Mesenteric fat pad (tissue), 1 donor: ENCODE results near the gene PNRC1. TPM values are rescaled to one million over a fixed set of nuclear protein-coding genes. Genes with fewer than 3 reads are reported as not detected.
"Not testable (repeated sequence)": the region's sequence is repeated elsewhere in the genome, so short reads cannot be mapped to it uniquely, and the experiment has no call there.

ENCODE experiments used
- DNase-seq: peaks from one replicate; pipeline ENCODE4 v3.0.0-alpha.2; 2020; ENCODE audit warnings: low spot score
- total RNA-seq: library from RNA; stranded (reverse); fragmentation: NEBNext Ultra II Directional; extraction: Animal tissue kit (Norgen Biotek cat#: 25700); gene quantifications from one replicate; pipeline ENCODE4 v1.2.1, GENCODE V29; 2021
- donor health status: DM: yes; HTN: yes; CAD: no.

The PNRC1 gene
- total RNA-seq, 1 donor from 2014 or later: 265 TPM

GRCh38 chr6:89098461-89098860 is 17.9 kb downstream of the PNRC1 start:
- no peak for DNase-seq

GRCh38 chr6:89100114-89100513 is 19.6 kb downstream of the PNRC1 start:
- DNase-seq: no peak

DNA sequence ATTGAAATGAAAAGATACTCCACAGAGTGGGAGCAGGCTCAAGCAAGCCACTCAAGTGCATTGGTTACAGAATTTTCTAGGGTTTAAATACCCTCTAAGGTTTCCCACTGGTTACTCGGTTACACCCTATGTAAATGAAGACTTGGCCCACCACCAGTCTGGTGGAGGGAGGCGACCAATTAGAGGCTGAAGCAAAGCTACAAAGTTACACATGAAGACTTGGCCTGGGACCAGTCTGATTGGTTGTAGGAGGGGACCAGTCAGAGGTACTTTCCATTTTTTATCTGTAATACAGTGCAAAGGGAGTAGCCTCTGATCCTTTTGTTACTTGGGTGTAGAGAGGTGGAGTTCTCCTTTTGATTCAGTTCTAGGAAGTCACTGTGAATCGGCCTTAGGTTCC is 29.7 kb downstream of the PNRC1 start:
- no peak for DNase-seq

GRCh38 chr6:89111933-89112332 is 31.4 kb downstream of the PNRC1 start:
- DNase-seq: no peak

DNA sequence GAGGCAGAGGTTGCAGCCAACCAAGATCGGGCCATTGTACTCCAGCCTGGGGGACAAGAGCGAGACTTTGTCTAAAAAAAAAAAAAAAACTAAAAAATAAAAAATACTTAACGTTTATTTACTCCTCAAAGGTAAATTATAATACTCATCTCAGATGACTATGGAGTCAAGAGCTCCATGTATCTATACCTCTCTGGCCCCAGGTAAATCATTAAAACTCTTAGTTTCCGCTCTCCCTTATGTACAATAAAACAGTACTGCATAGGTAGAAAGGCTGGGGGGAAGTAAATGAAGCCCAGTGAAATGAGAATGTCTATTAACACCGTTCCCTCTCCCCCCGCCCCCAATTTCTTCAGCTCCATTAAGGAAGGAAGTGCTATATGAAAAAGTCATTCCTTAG is 36.2 kb downstream of the PNRC1 start:
- no peak for DNase-seq

DNA sequence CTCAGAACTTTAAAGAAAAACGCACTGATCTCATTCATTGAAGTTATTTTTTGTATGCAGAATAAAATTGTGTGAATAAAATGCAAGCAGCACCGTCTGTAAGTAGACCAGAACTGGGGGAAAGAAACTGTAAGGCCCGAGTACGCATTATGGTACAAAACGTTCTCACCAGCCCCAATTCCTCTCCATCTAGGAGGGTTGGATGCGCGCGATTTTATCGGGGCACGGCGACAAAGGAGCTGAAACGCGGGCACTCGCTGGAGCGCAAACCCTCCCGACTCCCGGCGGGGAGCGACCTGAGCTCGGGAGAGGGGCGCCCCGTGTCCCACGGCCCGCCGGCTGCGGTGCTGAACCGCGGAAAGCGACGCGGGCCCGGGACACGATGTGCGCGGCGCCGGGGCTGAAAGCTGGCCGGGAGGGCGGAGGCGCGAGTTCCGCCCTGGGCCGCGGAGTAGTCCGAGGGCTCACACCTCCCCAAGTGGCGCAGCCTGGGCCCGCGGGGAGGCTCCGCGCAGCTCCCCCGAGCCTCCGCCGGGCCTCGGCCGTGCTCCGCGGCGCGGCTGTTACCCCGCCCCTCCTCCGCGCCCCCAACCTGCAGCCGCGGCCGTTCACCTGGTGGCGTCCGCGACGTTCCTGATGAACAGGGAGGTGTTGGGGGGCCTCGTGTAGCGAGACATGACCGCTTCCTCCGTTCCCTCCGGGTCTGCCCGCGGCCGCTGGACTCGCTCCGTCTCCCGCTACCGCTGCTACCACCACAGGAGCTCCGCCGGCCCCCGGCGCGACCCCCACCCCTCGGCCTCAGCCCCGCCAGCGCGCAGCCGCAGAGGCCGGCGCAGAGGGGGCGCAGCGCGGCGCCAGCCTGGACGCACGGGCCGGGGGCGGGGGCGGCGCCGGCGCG is 36.9 kb downstream of the PNRC1 start, which contains the start of gene SRSF12:
Gene SRSF12 (minus strand): TSS at position 861 of the 898 bp plus-strand sequence. CDS start 184 bp downstream, at position 677.
- no peak for DNase-seq

DNA sequence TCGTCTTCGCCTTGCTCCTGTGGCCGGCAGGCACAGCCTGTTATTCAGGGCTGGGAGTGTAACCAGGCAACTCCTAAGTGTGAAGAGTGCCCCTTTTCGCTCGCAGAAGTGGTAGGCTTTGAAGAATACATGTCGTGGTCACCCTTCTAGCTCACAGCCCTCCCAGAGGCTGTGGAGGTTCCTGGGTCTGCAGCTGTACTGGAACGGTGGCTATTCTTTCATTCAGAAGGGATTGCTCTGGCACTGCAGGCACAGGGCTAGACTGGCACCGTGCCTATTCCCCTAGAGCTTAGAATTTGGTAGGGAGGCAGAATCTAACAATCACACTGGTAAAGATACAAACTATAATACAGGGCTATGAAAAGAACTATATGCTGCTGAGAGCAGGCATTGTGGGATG is 38.4 kb downstream of the PNRC1 start:
- DNase-seq: no peak

DNA sequence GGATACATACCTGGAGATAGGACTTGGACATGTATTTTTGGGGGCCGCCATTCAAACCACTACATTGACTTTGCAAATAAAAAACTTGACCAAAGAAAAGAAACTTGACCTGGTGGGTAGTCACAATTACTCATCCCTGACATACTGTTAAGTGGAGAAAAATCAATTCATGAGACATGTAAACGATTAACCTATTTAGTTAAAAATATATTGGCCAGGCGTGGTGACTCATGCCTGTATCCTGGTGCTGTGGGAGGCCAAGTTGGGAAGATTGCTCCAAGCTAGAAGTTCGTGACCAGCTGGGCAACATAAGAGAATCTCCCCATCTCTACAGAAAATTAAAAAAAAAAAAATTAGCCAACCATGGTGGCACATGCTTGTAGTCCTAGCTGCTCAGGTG is 39.8 kb downstream of the PNRC1 start:
- DNase-seq: no peak

DNA sequence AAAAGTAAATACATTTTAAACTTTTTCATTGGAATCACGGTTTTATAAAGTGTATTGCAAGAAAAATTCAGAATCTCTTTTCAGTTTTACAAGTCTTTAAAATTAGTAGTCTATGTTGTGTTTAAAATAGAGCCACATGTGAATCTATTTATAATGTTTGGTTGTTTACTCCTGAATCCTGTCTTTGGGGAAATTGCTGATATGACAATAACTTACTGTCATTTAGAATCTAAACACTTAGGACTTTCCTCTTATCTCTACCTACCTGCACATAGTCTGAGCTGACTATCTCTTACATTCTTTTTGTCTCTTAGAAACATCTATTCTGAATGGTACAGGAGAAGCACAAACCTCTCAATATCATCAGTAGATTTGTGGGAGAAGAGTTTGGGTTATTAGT is 41.4 kb downstream of the PNRC1 start:
- DNase-seq: no peak

GRCh38 chr6:89122625-89123024 is 42.1 kb downstream of the PNRC1 start:
- DNase-seq: no peak

GRCh38 chr6:89128256-89128671 is 47.7 kb downstream of the PNRC1 start:
- DNase-seq: not testable (repeated sequence)

DNA sequence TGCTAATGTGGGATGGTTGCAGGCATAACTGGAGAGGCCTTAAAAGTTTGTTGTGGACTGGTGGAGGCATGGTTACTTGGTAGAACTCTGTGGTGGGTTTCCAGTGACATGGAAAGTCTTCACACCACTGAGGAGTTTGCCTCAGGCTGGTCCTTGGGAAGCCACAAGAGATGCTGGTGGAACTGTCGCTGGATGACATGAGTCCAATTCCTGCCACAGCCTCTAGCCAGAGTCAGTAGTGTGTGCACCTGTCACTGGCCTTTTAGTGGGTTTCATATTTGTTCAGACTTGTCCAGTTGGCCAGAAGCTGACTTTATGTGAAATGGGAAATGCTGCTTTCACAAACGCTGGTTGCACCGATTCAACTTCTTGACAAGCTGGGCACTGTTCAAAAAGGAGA is 51.0 kb downstream of the PNRC1 start:
- DNase-seq: no peak

GRCh38 chr6:89132057-89132456 is 51.5 kb downstream of the PNRC1 start:
- no peak for DNase-seq

GRCh38 chr6:89133981-89134380 is 53.4 kb downstream of the PNRC1 start:
- no peak for DNase-seq

GRCh38 chr6:89134723-89135122 is 54.2 kb downstream of the PNRC1 start:
- no peak for DNase-seq

Other genes starting within 250 kb of the PNRC1 start
- 11.6 TPM for gene RNGTT, start 117.1 kb upstream of the PNRC1 start, total RNA-seq
- gene SRSF12, start 37.3 kb downstream of the PNRC1 start, total RNA-seq: 1.5 TPM
- gene PM20D2, start 65.3 kb downstream of the PNRC1 start, total RNA-seq: 3.9 TPM
- gene GABRR1, start 136.6 kb downstream of the PNRC1 start, total RNA-seq: not detected
- gene GABRR2, start 234.5 kb downstream of the PNRC1 start, total RNA-seq: 2.2 TPM